ENCODE results near the gene POLD3. TPM values are rescaled to one million over a fixed set of nuclear protein-coding genes. Genes with fewer than 3 reads are reported as not detected.

POLD3 gene
- total RNA-seq, 6 experiments from 2014 or later = 10.1 to 17.5 (median 15.3) TPM

DNA sequence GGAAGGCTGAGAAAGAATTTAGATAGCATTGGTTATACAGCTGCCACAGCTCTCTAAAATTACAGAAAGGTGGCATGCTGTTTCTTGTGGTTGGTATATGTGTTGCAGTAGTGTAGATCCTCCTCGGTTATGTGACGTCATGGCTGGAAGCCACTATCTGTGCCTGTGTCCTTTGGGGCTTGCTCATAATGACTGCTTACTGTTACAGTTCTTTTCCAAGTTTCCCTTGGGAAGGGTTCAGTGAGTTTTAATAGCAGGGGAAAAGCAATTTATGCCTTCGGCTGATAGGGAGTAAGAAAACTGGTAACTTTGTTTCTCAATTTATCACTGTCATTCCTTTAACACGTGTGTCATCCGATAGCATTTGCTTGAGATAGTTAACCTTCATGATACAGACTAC lies 47.2 kb downstream of the POLD3 start:
- Mint-ChIP-seq H3K36me3 (ENCODE audit: low read depth) (peaks cover 21% of the 10 kb centered on the region), H3K9me3 (no peaks in the 10 kb centered on the region), H3K4me3 (no peak overlapping the region), H3K27ac (no peak overlapping the region), H3K27me3 (ENCODE audit: insufficient read depth) (no peaks in the 10 kb centered on the region), H3K4me1 (ENCODE audit: low read depth) (peaks cover 32% of the 10 kb centered on the region)
- TF ChIP-seq CTCF (IDR thresholded peaks at IDR 0.05) = no peak
- DNase-seq = no peak

DNA sequence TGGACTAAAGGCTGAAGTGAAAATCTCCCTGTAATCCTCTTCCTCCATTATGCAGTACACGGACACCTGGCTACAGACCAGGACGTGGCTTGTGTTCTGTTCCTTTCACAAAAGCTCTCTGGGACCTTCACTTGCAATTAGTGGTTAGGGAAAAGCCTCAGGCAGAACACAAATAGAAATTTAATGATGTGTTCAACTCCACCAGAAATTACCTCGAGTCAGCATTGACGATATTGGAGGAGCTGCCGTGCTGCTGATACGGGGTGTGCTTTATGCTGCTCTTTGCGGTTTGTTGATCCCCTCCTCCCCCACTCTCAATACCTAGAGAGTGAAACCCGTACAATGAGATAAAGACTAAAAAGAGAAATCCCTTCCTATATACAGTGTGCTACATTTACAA lies 48.9 kb downstream of the POLD3 start:
- H3K27ac Mint-ChIP-seq = no peak overlapping the region
- no peaks in the 10 kb centered on the region for H3K9me3 Mint-ChIP-seq
- DNase-seq = no peak
- H3K27me3 Mint-ChIP-seq (ENCODE audit: insufficient read depth) = no peaks in the 10 kb centered on the region
- peaks cover 16% of the 10 kb centered on the region for H3K36me3 Mint-ChIP-seq (ENCODE audit: low read depth)
- H3K4me1 Mint-ChIP-seq (ENCODE audit: low read depth) = peaks cover 15% of the 10 kb centered on the region
- H3K4me3 Mint-ChIP-seq = no peak overlapping the region
- TF ChIP-seq CTCF (IDR thresholded peaks at IDR 0.05) = no peak

DNA sequence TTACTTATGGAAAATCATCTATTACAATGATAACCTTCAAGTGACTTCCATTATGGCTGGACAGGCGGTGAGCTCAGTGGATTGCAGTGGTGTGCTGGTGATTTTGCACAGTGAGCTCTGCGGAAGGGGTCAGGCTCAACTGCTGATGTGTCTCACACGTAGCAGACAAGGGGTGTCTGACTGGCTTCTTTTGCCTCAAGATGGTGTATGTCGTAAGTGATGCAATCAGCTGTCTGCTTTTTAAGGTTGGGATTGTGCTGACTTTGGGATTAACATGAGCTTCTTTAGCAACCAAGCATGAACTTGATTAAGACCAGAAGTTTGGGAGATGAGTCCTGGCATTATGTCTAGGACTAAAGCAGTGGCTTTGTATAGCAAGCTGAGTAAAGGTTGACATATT lies 49.5 kb downstream of the POLD3 start:
- DNase-seq = no peak
- Mint-ChIP-seq H3K4me1 (ENCODE audit: low read depth) (peaks cover 9% of the 10 kb centered on the region), H3K27ac (no peak overlapping the region), H3K27me3 (ENCODE audit: insufficient read depth) (no peaks in the 10 kb centered on the region), H3K4me3 (no peak overlapping the region), H3K36me3 (ENCODE audit: low read depth) (peaks cover 16% of the 10 kb centered on the region), H3K9me3 (no peaks in the 10 kb centered on the region)
- TF ChIP-seq CTCF (IDR thresholded peaks at IDR 0.05) = no peak

DNA sequence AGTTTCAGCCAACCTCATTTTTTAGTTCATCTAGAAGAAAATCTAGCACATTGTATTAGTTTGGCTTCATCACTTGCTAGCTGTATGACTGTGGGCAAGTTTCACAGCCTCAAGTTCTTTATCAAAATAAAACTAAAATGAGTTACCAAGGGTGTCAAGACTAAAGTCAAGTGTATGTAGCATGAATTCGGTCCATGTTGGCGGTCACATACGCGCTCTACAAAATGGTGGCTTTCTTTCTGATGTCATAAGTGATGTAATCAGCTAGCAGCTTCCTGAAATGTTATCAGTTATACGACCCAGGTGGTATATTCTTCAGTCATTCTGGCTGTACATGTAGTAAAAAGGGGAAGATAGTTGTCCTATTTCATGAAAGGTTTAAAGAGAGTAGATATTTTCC lies 50.5 kb downstream of the POLD3 start:
- no peak for TF ChIP-seq CTCF (IDR thresholded peaks at IDR 0.05)
- no peaks in the 10 kb centered on the region for H3K27me3 Mint-ChIP-seq (ENCODE audit: insufficient read depth)
- peaks cover 16% of the 10 kb centered on the region for H3K36me3 Mint-ChIP-seq (ENCODE audit: low read depth)
- no peaks in the 10 kb centered on the region for H3K4me1 Mint-ChIP-seq (ENCODE audit: low read depth)
- H3K27ac Mint-ChIP-seq = no peak overlapping the region
- no peaks in the 10 kb centered on the region for H3K9me3 Mint-ChIP-seq
- no peak for DNase-seq
- no peak overlapping the region for H3K4me3 Mint-ChIP-seq

DNA sequence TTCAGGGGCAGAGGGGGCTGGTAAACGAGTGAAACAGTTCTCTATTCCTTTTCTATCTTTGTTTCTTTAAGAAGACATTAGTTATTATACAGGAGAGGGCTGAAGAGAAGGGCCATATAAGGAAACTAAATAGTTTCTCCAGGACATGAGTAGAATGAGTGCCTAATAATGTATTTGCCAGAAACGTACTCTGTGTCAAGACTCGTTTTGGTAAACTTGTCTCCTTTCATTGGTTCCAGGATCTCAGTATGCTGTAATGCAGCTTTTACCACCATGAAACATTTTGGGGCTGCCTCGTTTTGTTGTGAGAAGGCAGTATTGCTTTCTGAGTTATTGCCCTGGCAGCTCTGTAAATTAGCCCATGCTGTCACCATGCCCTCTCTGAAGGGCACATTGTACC lies 51.7 kb downstream of the POLD3 start:
- no peaks in the 10 kb centered on the region for H3K27me3 Mint-ChIP-seq (ENCODE audit: insufficient read depth)
- H3K4me3 Mint-ChIP-seq = no peak overlapping the region
- TF ChIP-seq CTCF (IDR thresholded peaks at IDR 0.05) = no peak
- no peaks in the 10 kb centered on the region for H3K9me3 Mint-ChIP-seq
- no peak for DNase-seq
- no peak overlapping the region for H3K27ac Mint-ChIP-seq
- H3K4me1 Mint-ChIP-seq (ENCODE audit: low read depth) = peaks cover 3% of the 10 kb centered on the region
- peaks cover 16% of the 10 kb centered on the region for H3K36me3 Mint-ChIP-seq (ENCODE audit: low read depth)

DNA sequence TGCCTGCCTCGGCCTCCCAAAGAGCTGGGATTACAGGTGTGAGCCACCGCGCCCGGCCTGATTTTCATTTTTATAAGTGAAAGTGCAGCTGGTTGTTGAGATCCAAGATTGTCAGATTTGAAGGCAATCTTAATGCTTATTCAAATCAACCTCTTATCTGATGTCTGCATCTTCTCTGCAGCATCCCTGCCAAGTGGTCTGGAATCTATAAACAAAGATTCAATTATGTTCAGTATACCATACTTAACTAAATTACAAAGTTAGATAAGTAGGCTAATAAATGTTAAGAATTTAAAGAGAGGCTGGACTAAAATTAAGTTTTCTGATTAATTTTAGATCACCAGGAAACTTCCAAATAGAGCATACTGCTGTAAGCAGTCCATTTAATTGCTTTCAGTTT lies 53.8 kb downstream of the POLD3 start:
- no peak for TF ChIP-seq CTCF (IDR thresholded peaks at IDR 0.05)
- Mint-ChIP-seq H3K4me1 (ENCODE audit: low read depth) (peaks cover 18% of the 10 kb centered on the region), H3K36me3 (ENCODE audit: low read depth) (peaks cover 18% of the 10 kb centered on the region), H3K27me3 (ENCODE audit: insufficient read depth) (no peaks in the 10 kb centered on the region), H3K4me3 (no peak overlapping the region), H3K27ac (no peak overlapping the region), H3K9me3 (no peaks in the 10 kb centered on the region)
- DNase-seq = no peak
